Uterus (tissue), 2 donors: ENCODE results near the gene RAE1.

Experiments used
- CTCF ChIP-seq, 4 experiments: fragments of 200-600 bp in 2 of 4; fragments of 450-650 bp in 2 of 4; sonication (generic) in 2 of 4; IDR thresholded peaks; one replicate each; pipeline ENCODE4 v1.5.1; 2016 to 2019; ENCODE audit warnings: antibody characterized with exemption in 4 of 4, mild to moderate bottlenecking in 2 of 4, moderate library complexity in 1 of 4
- POLR2A ChIP-seq, 2 donors: fragments of 450-650 bp; IDR thresholded peaks; one replicate each; pipeline ENCODE4 v1.6.1; 2016; ENCODE audit warnings: antibody characterized with exemption in 2 of 2, mild to moderate bottlenecking in 1 of 2, moderate library complexity in 1 of 2

DNA sequence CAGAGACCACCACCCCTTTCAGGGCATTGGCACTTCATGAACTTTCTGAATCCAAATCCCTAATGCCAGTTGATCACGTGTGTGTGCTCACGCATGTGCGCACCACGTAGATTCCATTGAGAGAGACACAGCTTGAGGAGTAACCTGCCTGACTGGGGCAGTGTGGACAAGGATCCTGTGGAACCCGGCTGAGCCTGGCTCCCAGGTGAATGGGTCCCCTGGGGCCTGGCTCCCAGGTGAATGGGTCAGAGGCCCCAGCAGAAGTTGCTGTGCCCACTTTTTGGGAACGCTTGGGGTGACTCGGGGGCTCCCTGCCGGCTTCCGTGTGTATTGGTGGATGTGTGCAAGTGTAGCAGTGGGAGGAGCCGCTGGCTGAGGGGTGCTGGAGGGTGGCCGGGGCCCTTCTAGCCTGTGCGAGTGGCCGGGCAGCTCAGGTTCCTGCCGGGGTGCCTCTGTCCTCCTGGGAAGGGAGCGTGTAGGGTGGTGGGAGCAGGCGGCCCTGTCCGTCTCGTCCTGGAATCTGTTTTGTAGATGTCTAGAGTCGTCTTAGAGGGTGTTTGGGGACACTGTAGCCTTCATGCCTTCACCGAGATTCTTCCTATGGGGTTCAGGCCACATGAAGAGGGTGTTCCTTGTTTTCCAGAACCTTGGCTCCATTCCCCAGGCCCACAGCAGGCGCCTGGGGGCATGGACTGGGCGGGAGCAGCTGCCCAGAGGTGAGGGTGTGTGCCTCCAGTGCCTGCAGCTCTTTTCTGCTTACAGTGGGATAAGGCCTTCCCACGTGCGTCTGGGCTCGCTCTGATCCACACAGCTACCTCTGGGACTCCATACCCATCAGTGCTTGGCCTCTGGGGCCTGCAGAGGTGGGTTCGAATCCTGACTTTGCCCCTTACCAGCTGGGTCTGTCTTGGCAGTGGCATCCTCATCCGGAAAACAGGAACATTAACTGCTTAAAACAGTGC lies 43.3 kb downstream of the RAE1 start:
- TF ChIP-seq CTCF (IDR thresholded peaks at IDR 0.05) (no peak), POLR2A (IDR thresholded peaks at IDR 0.05) (no peak)
